ENCODE results near the gene LPP.

The LPP gene

GRCh38 chr3:188220988-188221818 is 67.2 kb downstream of the LPP start:
- DNase-seq (ENCODE audit: low read depth): no peak

DNA sequence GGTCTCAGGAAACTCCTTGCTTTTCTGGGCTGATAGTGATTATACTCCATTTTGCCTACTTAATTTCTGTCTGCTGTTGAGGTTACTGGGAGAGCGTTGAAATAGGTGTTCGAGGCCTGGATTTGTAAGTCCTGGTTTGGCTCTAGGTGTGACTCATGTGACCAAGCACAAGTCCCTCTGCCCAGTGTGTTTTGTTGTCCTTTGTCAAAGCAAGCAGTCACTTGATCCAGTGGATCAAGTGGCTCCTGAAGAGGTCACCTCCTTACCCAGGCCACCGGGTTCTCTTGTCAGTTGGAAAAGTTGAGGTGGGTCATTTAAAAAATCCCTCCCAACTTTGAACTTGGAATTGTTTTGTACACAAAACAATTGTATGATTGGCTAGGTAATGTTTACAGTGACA is 70.0 kb downstream of the LPP start:
- DNase-seq (ENCODE audit: low read depth): no peak

DNA sequence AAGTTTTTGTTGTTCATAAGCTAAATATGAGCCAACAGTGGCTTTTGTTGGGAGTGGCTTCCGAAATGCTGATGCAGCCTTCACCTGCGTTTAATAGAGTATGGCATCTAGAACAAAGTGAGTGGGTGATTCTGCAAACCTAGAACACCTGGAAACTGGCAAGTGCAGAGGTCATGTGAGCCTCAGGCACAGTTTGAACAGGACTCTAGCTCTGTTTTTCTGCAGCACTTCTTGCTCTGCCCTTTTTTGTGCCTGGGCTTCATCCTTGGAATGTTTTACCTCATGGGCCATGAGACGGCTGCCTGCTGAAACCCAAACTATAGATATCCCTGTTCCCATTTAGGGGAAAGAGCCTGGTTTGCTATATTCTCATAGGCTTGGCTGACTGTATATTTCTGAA is 73.5 kb downstream of the LPP start:
- DNase-seq (ENCODE audit: low read depth): no peak

- DNase-seq (ENCODE audit: low read depth): no peak
Measured at GRCh38 chr3:188229177-188229576, 75.2 kb downstream of the LPP start.

DNA sequence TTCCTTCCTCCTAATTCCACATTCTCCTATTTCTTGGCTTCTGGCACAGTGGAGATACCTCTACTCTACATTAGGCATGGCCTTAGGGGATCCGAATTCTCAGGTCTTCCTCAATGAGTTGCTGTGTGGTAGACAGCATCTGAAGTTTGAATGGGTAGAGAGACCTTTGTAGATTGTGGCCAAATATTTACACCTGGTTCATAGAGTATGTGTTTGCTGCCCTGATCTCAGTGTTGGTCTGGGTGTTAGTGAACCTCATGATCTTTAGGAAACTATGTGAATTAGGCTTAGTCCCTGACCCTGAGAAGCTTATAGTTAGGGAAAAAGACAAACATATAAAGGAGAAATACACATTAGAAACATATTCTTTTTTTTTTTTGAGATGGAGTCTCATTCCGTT is 75.8 kb downstream of the LPP start:
- no peak for DNase-seq (ENCODE audit: low read depth)

GRCh38 chr3:188230962-188231361 is 77.0 kb downstream of the LPP start:
- no peak for DNase-seq (ENCODE audit: low read depth)

DNA sequence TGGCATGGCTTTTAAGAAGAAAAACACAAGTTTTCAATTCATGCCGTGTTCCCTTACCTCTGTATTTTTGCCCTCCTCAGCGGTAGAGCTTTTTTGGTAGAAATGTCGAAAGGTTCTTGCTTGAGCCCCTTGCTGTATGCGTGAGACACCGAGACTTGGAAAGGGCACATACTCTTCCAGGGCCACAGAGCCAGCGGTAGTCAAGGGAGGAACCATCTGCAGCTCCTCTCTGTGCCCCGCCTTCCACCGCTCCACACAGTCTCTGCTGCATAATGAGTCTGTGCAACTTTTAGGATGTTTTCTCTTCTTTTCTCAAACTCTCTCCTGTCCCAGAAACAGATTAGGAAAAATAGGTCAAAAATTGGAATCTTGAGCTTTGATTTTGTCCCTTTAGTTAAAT is 77.5 kb downstream of the LPP start:
- no peak for DNase-seq (ENCODE audit: low read depth)

DNA sequence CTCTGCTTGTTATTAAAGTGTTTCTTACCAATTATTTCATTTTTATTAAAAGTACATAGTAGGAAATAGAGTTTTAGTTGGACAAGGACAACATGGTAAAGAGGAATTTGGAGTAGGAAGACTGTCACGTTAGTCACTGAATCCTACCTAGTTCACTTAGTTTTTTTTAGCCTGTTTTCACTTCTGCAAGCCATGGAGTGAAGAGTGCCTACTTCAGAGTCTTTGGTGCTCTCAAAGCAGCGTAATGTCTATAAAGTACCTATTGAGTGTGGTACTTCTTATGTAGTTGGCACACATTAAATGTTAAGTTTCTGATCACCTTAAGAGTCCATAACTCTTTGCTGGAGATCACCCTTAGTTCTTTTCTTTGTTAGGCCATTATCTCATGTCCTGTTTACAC is 78.7 kb downstream of the LPP start:
- DNase-seq (ENCODE audit: low read depth): no peak

- DNase-seq (ENCODE audit: low read depth): no peak
Measured at GRCh38 chr3:188233320-188233719, 79.4 kb downstream of the LPP start.

DNA sequence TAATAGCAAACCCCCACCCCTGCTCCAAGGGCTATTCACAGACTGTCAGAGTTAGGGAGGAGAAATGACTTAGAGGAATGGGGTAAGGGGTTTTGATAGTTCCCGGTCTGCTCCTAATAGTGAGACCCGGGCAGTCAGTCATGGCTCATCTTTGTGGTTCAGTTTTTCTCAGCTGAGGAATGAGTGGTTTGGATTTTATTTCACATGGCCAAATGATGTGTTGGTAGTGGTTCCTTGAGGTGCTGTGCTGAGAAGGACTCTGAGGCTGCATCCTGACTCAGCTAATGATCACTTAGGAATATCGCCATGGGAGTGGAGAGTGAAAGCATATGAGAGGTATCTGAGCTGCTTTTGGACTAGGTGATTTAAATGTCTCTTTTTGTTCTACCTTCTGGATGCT is 80.2 kb downstream of the LPP start:
- no peak for DNase-seq (ENCODE audit: low read depth)

DNA sequence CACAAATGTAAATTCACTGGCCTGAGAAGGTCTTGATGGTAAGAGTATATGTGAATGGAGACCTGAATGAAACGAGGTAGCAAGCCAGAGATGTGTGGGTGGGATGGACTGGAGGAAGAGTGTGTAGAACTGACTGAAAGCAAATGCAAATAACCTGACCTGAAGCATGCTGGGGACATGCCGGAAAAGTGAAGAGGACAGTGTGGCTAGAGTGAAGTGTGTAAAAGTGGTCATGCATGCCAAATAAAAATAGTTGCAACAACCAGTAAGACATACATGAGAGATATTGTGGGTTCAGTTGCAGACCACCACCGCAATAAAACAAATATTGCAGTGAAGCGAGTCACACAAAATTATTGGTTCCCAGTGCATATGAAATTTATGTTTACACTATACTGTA is 82.3 kb downstream of the LPP start:
- no peak for DNase-seq (ENCODE audit: low read depth)

- DNase-seq (ENCODE audit: low read depth): no peak
Measured at GRCh38 chr3:188239035-188239434, 85.1 kb downstream of the LPP start.

GRCh38 chr3:188239577-188239976 is 85.6 kb downstream of the LPP start:
- DNase-seq (ENCODE audit: low read depth): no peak

DNA sequence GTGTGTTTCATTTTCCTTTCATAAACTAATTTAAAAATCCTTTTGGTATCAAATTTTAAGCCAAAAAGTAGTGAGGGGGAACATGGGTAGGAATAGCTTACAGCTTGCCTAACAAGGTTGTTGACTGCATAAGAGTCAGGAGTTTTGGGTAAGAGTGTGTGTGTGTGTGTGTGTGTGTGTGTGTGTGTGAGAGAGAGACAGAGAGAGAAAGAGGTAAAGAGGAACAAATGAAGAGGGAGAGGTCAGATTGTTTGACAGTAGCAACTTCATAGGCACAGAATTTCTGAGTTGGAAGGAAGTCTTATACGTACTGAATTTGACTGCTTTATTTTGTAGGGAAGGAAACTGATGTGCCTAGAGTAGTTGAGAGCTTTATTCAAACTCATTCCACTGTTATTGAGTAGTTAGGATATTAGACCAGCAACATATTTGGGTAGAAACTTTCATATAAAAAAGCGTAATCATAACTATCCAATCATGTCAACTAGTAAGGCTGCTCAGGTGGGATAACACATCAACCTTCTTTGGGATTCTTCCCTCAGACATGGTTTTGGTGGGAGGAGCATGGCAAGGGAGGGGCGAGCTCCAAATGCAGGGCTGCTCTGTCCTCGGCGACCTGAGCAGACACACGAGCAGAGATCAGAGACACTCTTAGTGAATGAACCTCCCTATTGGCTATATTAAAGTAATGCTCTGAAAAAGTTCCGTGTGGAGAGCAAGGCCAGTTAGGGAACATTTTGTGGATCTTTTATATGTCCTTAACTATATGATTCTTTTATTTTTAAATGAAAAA is 86.4 kb downstream of the LPP start:
- DNase-seq (ENCODE audit: low read depth): no peak

DNA sequence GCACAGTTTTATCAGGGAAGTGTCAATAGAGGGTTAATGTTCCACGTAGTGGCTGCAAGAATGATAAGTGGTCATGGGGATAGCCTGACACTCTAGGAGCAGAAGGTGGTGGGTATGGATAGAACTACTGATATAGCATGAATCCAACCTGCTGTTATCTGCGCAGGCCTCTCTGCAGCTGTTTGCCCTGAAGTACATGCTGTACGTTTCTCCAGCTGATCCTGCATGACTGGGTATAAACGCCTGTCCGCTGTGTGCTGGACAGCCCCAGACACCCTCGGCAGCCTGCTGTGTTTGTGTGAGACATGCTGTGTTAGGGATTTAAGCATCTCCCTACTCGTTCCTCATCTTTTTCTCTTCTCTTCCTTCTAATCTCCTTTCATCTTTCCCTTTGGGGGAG is 87.1 kb downstream of the LPP start:
- DNase-seq (ENCODE audit: low read depth): no peak

DNA sequence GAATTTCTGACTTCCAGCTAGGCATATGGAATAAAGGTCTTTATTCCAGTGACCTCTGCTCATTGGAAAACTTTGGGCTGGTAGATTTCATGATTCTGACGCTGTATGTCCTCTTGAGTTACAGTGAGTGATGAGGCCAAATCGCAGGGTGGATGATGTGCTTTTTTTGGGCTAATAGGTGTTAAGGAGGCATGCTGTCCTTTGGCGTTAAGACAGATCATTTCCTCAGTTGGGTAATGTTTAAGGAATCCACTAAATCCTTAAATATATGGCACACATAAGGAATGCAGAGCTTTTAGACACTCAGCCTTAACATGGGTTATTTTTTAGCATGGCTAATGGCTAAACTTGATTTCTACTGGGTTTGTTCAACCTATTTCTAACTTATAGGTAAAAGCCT is 87.9 kb downstream of the LPP start:
- no peak for DNase-seq (ENCODE audit: low read depth)

GRCh38 chr3:188242436-188243123 is 88.6 kb downstream of the LPP start:
- DNase-seq (ENCODE audit: low read depth): no peak

- DNase-seq (ENCODE audit: low read depth): no peak
Measured at GRCh38 chr3:188243124-188243795, 89.3 kb downstream of the LPP start.

DNA sequence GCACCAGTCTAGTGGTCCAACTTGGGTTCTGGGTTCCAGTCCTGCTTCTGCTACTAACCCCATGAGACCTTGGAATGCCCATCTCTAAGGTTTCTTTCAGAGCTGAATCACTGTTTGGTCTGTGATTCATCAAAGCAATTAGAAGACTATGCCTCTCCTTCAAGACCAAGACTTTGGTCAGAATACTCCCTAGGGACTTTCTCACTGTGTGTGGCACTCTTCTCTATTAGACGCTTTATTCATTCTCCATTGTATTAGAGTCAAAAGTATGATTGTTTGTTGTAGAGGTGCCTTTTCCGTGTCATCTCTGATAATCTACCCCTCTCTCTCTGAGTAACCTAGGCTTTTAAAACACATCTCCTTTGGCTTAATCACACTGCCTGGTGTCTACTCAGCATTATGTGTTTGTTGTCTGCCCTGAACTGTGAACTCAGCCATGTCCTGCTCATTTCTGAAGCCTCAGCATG is 90.5 kb downstream of the LPP start:
- no peak for DNase-seq (ENCODE audit: low read depth)

- DNase-seq (ENCODE audit: low read depth): no peak
Measured at GRCh38 chr3:188246905-188247304, 92.9 kb downstream of the LPP start.

DNA sequence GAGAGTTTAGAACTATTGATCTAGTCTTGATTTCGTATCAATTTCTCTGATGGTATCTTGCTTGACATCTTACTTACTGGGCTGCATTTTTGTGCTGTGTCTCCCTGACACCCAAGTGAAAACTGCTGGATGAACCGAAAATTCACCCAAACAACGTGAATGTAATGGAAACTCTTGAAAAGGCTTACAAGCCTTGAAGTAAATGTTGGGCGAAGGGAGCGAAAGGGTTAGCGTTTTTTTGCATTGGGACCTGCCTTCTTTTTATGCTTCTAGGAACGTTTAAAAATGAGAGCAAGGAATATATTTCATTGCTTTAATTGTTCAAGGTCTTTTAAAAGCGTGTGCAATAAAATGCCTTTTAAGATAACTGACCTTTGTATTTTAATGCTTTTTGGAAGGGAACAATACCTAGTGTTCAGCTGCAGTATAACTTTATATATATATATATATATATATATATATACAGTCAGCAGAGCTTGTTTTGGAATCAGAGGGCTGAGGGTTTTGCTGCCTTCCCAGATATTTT is 94.1 kb downstream of the LPP start:
- DNase-seq (ENCODE audit: low read depth): no peak
